Measurements from ENCODE around the gene POLR2F. TPM values are rescaled to one million over a fixed set of nuclear protein-coding genes. Genes with fewer than 3 reads are reported as not detected.
"Not testable (repeated sequence)": the region's sequence is repeated elsewhere in the genome, so short reads cannot be mapped to it uniquely, and the experiment has no call there.

Gene POLR2F
- total and polyA plus RNA-seq, 12 donors: 39.7 to 205 (median 88.6) TPM

GRCh38 chr22:37942133-37942532, 11.4 kb upstream of the POLR2F start:
- Histone ChIP-seq H3K4me3 (no peak overlapping the region), H3K4me1 (replicated peaks in 1 of 2) (no peaks in the 10 kb centered on the region), H3K27ac (no peak overlapping the region), H3K36me3 (replicated peaks in 1 of 2) (peaks cover 0 to 42% of the 10 kb centered on the region in 2 donors), H3K27me3 (no peaks in the 10 kb centered on the region), H3K9me3 (replicated peaks in 1 of 3) (no peaks in the 10 kb centered on the region)
- intact Hi-C loops (cut with DNase I): no loop called here
- WGBS, 4 donors: 94 to 100% (median 95%) methylated on average over 2 to 8 of the region's 8 CpGs
- no peak for TF ChIP-seq POLR2A (IDR thresholded peaks at IDR 0.05)
- no peak for DNase-seq

- H3K4me3 ChIP-seq: no peak overlapping the region
- intact Hi-C loops (cut with DNase I): no loop called here
- no peak for DNase-seq
- peaks cover 0 to 32% of the 10 kb centered on the region in 2 donors for H3K36me3 ChIP-seq (replicated peaks in 1 of 2)
- 85 to 93% (median 92%) methylated on average over 12 of the region's 12 CpGs for WGBS, 4 donors
- no peaks in the 10 kb centered on the region for H3K27me3 ChIP-seq
- TF ChIP-seq CTCF (IDR thresholded peaks at IDR 0.05) (no peak), POLR2A (IDR thresholded peaks at IDR 0.05) (no peak)
- H3K27ac ChIP-seq: no peak overlapping the region
- no peaks in the 10 kb centered on the region for H3K9me3 ChIP-seq (replicated peaks in 1 of 3)
- H3K4me1 ChIP-seq (replicated peaks in 1 of 2): no peaks in the 10 kb centered on the region
These were observed 10.2 kb upstream of the POLR2F start for GRCh38 chr22:37943136-37943824.

- no peak for DNase-seq
- Histone ChIP-seq H3K9me3 (replicated peaks in 1 of 3) (no peaks in the 10 kb centered on the region), H3K4me1 (replicated peaks in 1 of 2) (no peaks in the 10 kb centered on the region), H3K4me3 (no peak overlapping the region), H3K36me3 (replicated peaks in 1 of 2) (peaks cover 0 to 30% of the 10 kb centered on the region in 2 donors), H3K27ac (no peak overlapping the region), H3K27me3 (no peaks in the 10 kb centered on the region)
- WGBS, 4 donors: 92 to 97% (median 95%) methylated on average over 7 of the region's 7 CpGs
- intact Hi-C loops (cut with DNase I): no loop called here
- TF ChIP-seq CTCF (IDR thresholded peaks at IDR 0.05): no peak
- no peak for TF ChIP-seq POLR2A (IDR thresholded peaks at IDR 0.05)
These were observed 9.7 kb upstream of the POLR2F start for GRCh38 chr22:37943825-37944198.

GRCh38 chr22:37944423-37944822, 9.1 kb upstream of the POLR2F start:
- H3K27me3 ChIP-seq; H3K9me3 ChIP-seq (replicated peaks in 1 of 3); DNase-seq; intact Hi-C loops (cut with DNase I); H3K27ac ChIP-seq; H3K4me1 ChIP-seq (replicated peaks in 1 of 2); H3K4me3 ChIP-seq: not testable (repeated sequence)
- peaks cover 0 to 24% of the 10 kb centered on the region in 2 donors for H3K36me3 ChIP-seq (replicated peaks in 1 of 2)
- 90 to 95% (median 93%) methylated on average over 4 to 11 of the region's 11 CpGs for WGBS, 4 donors

GRCh38 chr22:37947142-37947795, 6.2 kb upstream of the POLR2F start:
- WGBS, 4 donors: 93 to 94% (median 93%) methylated on average over 10 to 14 of the region's 14 CpGs
- intact Hi-C loops (cut with DNase I); H3K4me3 ChIP-seq: not testable (repeated sequence)

More at GRCh38 chr22:37947142-37947795, 6.2 kb upstream of the POLR2F start:
- H3K4me1 ChIP-seq (replicated peaks in 1 of 2); H3K27ac ChIP-seq; H3K27me3 ChIP-seq; DNase-seq; H3K36me3 ChIP-seq (replicated peaks in 1 of 2); H3K9me3 ChIP-seq (replicated peaks in 1 of 3): not testable (repeated sequence)
